HEK293 (cell line): Measurements from ENCODE around the gene PKMYT1.
A peak's percentile ranks its signal among the peaks of the same experiment; 100 is the strongest.

Experiments
- GLI2 ChIP-seq: fragments of 450-650 bp; formaldehyde crosslinking; IDR thresholded peaks from 2 replicates; pipeline ENCODE4; 2017; ENCODE audit warnings: missing biosample characterization, missing genetic modification characterization, low read depth, borderline replicate concordance
- HOXD13 ChIP-seq: sonication (generic); formaldehyde crosslinking; IDR thresholded peaks from 2 replicates; pipeline ENCODE4 v1.8.0; 2022; ENCODE audit warnings: missing genetic modification reagents, borderline replicate concordance
- KLF7 ChIP-seq: fragments of 450-650 bp; formaldehyde crosslinking; IDR thresholded peaks from 2 replicates; pipeline ENCODE4 v1.5.1; 2016; ENCODE audit warnings: missing biosample characterization, missing genetic modification characterization, borderline replicate concordance
- OVOL3 ChIP-seq: fragments of 450-650 bp; formaldehyde crosslinking; IDR thresholded peaks from 2 replicates; pipeline ENCODE4 v1.5.1; 2016; ENCODE audit warnings: missing biosample characterization, missing genetic modification characterization
- PRDM1 ChIP-seq: fragments of 450-650 bp; formaldehyde crosslinking; IDR thresholded peaks from 2 replicates; pipeline ENCODE4; 2016; ENCODE audit warnings: missing biosample characterization, missing genetic modification characterization
- RBAK ChIP-seq: fragments of 450-650 bp; formaldehyde crosslinking; IDR thresholded peaks from 2 replicates; pipeline ENCODE4 v1.5.1; 2016; ENCODE audit warnings: missing biosample characterization, missing genetic modification characterization
- REPIN1 ChIP-seq: fragments of 450-650 bp; formaldehyde crosslinking; IDR thresholded peaks from 2 replicates; pipeline ENCODE4 v1.5.1; 2017; ENCODE audit warnings: missing biosample characterization, missing genetic modification characterization, low read depth
- SCRT1 ChIP-seq: fragments of 450-650 bp; formaldehyde crosslinking; IDR thresholded peaks from 2 replicates; pipeline ENCODE4 v1.5.1; 2016; ENCODE audit warnings: missing biosample characterization, missing genetic modification characterization, borderline replicate concordance
- SCRT2 ChIP-seq: fragments of 450-650 bp; formaldehyde crosslinking; IDR thresholded peaks from 2 replicates; pipeline ENCODE4 v1.5.1; 2016; ENCODE audit warnings: missing biosample characterization, missing genetic modification characterization
- TCF7L2 ChIP-seq: IDR thresholded peaks from 2 replicates; pipeline ENCODE4 v1.6.1; 2011; ENCODE audit warnings: low read depth, mild to moderate bottlenecking, inconsistent platforms, low read length, moderate library complexity, borderline replicate concordance
- YY1 ChIP-seq: fragments of 450-650 bp; formaldehyde crosslinking; IDR thresholded peaks from 2 replicates; pipeline ENCODE4 v1.5.1; 2018; ENCODE audit warnings: missing biosample characterization, missing genetic modification characterization
- ZBTB8A ChIP-seq: fragments of 450-650 bp; formaldehyde crosslinking; IDR thresholded peaks from 2 replicates; pipeline ENCODE4 v1.5.1; 2016; ENCODE audit warnings: missing biosample characterization, missing genetic modification characterization
- ZFP37 ChIP-seq: fragments of 450-650 bp; formaldehyde crosslinking; IDR thresholded peaks from 2 replicates; pipeline ENCODE4 v1.5.1; 2016; ENCODE audit warnings: missing biosample characterization, missing genetic modification characterization
- ZIC2 ChIP-seq: fragments of 450-650 bp; formaldehyde crosslinking; IDR thresholded peaks from 2 replicates; pipeline ENCODE4 v1.5.1; 2016; ENCODE audit warnings: missing biosample characterization, missing genetic modification characterization
- ZNF140 ChIP-seq: fragments of 450-650 bp; formaldehyde crosslinking; IDR thresholded peaks from 2 replicates; pipeline ENCODE4 v1.5.1; 2016; ENCODE audit warnings: missing biosample characterization, missing genetic modification characterization
- ZNF16 ChIP-seq: fragments of 450-650 bp; formaldehyde crosslinking; IDR thresholded peaks from 2 replicates; pipeline ENCODE4 v1.5.1; 2016; ENCODE audit warnings: low read depth, missing biosample characterization, missing genetic modification characterization
- ZNF169 ChIP-seq: fragments of 450-650 bp; formaldehyde crosslinking; IDR thresholded peaks from 2 replicates; pipeline ENCODE4 v1.5.1; 2016; ENCODE audit warnings: missing biosample characterization, missing genetic modification characterization
- ZNF184 ChIP-seq: fragments of 450-650 bp; IDR thresholded peaks from 2 replicates; pipeline ENCODE4 v1.5.1; 2018; ENCODE audit warnings: missing biosample characterization, mild to moderate bottlenecking, missing genetic modification characterization
- ZNF211 ChIP-seq: fragments of 450-650 bp; formaldehyde crosslinking; IDR thresholded peaks from 2 replicates; pipeline ENCODE4 v1.5.1; 2016; ENCODE audit warnings: low read depth, missing biosample characterization, missing genetic modification characterization
- ZNF23 ChIP-seq: fragments of 450-650 bp; formaldehyde crosslinking; IDR thresholded peaks from 2 replicates; pipeline ENCODE4 v1.5.1; 2016; ENCODE audit warnings: missing biosample characterization, missing genetic modification characterization, borderline replicate concordance
- ZNF248 ChIP-seq: fragments of 450-650 bp; formaldehyde crosslinking; IDR thresholded peaks from 2 replicates; pipeline ENCODE4 v1.5.1; 2017; ENCODE audit warnings: missing biosample characterization, missing genetic modification characterization
- ZNF549 ChIP-seq: fragments of 450-650 bp; IDR thresholded peaks from 2 replicates; pipeline ENCODE4 v1.5.1; 2018; ENCODE audit warnings: missing biosample characterization, missing genetic modification characterization, mild to moderate bottlenecking, inconsistent platforms, moderate library complexity
- ZNF600 ChIP-seq: fragments of 450-650 bp; formaldehyde crosslinking; IDR thresholded peaks from 2 replicates; pipeline ENCODE4 v1.5.1; 2016; ENCODE audit warnings: missing biosample characterization, missing genetic modification characterization
- ZNF623 ChIP-seq: fragments of 450-650 bp; formaldehyde crosslinking; IDR thresholded peaks from 2 replicates; pipeline ENCODE4 v1.5.1; 2016; ENCODE audit warnings: missing biosample characterization, missing genetic modification characterization
- ZNF645 ChIP-seq: fragments of 450-650 bp; formaldehyde crosslinking; IDR thresholded peaks from 2 replicates; pipeline ENCODE4; 2016; ENCODE audit warnings: missing biosample characterization, missing genetic modification characterization
- ZNF701 ChIP-seq: fragments of 450-650 bp; formaldehyde crosslinking; IDR thresholded peaks from 2 replicates; pipeline ENCODE4 v1.5.1; 2016; ENCODE audit warnings: missing biosample characterization, missing genetic modification characterization
- ZNF747 ChIP-seq: fragments of 450-650 bp; formaldehyde crosslinking; IDR thresholded peaks from 2 replicates; pipeline ENCODE4 v1.5.1; 2016; ENCODE audit warnings: missing biosample characterization, missing genetic modification characterization
- ZNF830 ChIP-seq: fragments of 450-650 bp; IDR thresholded peaks from 2 replicates; pipeline ENCODE4 v1.5.0; 2018; ENCODE audit warnings: missing biosample characterization, missing genetic modification characterization, low read depth, mild to moderate bottlenecking, moderate library complexity
- ZXDB ChIP-seq: fragments of 450-650 bp; formaldehyde crosslinking; IDR thresholded peaks from 2 replicates; pipeline ENCODE4 v1.5.1; 2016; ENCODE audit warnings: missing biosample characterization, missing genetic modification characterization
- TF ChIP-seq, protein P1 (sequence below): fragments of 450-650 bp; formaldehyde crosslinking; IDR thresholded peaks from 2 replicates; pipeline ENCODE4 v1.5.1; 2016; ENCODE audit warnings: missing biosample characterization, missing genetic modification characterization, borderline replicate concordance
- TF ChIP-seq, protein P2 (sequence below): fragments of 450-650 bp; formaldehyde crosslinking; IDR thresholded peaks from 2 replicates; pipeline ENCODE4 v1.5.1; 2017; ENCODE audit warnings: missing biosample characterization, missing genetic modification characterization

Gene PKMYT1

GRCh38 chr16:3020604-3021448, 40.6 kb upstream of the PKMYT1 start (continued):
- TF ChIP-seq ZNF830: no peak
- no peak for TF ChIP-seq REPIN1 (tag by site-specific recombination)
- TF ChIP-seq, protein P1, sequence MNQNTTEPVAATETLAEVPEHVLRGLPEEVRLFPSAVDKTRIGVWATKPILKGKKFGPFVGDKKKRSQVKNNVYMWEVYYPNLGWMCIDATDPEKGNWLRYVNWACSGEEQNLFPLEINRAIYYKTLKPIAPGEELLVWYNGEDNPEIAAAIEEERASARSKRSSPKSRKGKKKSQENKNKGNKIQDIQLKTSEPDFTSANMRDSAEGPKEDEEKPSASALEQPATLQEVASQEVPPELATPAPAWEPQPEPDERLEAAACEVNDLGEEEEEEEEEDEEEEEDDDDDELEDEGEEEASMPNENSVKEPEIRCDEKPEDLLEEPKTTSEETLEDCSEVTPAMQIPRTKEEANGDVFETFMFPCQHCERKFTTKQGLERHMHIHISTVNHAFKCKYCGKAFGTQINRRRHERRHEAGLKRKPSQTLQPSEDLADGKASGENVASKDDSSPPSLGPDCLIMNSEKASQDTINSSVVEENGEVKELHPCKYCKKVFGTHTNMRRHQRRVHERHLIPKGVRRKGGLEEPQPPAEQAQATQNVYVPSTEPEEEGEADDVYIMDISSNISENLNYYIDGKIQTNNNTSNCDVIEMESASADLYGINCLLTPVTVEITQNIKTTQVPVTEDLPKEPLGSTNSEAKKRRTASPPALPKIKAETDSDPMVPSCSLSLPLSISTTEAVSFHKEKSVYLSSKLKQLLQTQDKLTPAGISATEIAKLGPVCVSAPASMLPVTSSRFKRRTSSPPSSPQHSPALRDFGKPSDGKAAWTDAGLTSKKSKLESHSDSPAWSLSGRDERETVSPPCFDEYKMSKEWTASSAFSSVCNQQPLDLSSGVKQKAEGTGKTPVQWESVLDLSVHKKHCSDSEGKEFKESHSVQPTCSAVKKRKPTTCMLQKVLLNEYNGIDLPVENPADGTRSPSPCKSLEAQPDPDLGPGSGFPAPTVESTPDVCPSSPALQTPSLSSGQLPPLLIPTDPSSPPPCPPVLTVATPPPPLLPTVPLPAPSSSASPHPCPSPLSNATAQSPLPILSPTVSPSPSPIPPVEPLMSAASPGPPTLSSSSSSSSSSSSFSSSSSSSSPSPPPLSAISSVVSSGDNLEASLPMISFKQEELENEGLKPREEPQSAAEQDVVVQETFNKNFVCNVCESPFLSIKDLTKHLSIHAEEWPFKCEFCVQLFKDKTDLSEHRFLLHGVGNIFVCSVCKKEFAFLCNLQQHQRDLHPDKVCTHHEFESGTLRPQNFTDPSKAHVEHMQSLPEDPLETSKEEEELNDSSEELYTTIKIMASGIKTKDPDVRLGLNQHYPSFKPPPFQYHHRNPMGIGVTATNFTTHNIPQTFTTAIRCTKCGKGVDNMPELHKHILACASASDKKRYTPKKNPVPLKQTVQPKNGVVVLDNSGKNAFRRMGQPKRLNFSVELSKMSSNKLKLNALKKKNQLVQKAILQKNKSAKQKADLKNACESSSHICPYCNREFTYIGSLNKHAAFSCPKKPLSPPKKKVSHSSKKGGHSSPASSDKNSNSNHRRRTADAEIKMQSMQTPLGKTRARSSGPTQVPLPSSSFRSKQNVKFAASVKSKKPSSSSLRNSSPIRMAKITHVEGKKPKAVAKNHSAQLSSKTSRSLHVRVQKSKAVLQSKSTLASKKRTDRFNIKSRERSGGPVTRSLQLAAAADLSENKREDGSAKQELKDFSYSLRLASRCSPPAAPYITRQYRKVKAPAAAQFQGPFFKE (tag by site-specific recombination): 0 out of 2 replicates have a peak, but pooled peaks have one; percentile 19
- no peak for TF ChIP-seq KLF7 (tag by site-specific recombination)
- TF ChIP-seq SCRT2 (tag by site-specific recombination): peak; percentile 36; the same call in 1 of the 2 replicates
- no peak for TF ChIP-seq SCRT1 (tag by site-specific recombination)
- no peak for TF ChIP-seq RBAK (tag by site-specific recombination)
- TF ChIP-seq ZNF248 (tag by site-specific recombination): no peak
- TF ChIP-seq PRDM1 (tag by site-specific recombination): no peak
- peak; percentile 90 for TF ChIP-seq ZXDB (tag by site-specific recombination)
- peak; percentile 82 for TF ChIP-seq ZNF184 (tag by site-specific recombination)
- TF ChIP-seq, protein P2, sequence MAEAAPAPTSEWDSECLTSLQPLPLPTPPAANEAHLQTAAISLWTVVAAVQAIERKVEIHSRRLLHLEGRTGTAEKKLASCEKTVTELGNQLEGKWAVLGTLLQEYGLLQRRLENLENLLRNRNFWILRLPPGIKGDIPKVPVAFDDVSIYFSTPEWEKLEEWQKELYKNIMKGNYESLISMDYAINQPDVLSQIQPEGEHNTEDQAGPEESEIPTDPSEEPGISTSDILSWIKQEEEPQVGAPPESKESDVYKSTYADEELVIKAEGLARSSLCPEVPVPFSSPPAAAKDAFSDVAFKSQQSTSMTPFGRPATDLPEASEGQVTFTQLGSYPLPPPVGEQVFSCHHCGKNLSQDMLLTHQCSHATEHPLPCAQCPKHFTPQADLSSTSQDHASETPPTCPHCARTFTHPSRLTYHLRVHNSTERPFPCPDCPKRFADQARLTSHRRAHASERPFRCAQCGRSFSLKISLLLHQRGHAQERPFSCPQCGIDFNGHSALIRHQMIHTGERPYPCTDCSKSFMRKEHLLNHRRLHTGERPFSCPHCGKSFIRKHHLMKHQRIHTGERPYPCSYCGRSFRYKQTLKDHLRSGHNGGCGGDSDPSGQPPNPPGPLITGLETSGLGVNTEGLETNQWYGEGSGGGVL (tag by site-specific recombination): peak; percentile 99
- TF ChIP-seq ZBTB8A (tag by site-specific recombination): peak; percentile 78
- TF ChIP-seq ZNF23 (tag by site-specific recombination): no peak
- TF ChIP-seq ZNF169 (tag by site-specific recombination): no peak
- peak; percentile 63 for TF ChIP-seq ZFP37 (tag by site-specific recombination)
- no peak for TF ChIP-seq ZNF16 (tag by site-specific recombination)
- no peak; the same call in 1 of the 2 replicates for TF ChIP-seq GLI2 (tag by site-specific recombination)
- TF ChIP-seq HOXD13 (CRISPR knock-in tag): peak; percentile 23; the same call in 1 of the 2 replicates
- no peak for TF ChIP-seq ZNF549
- TF ChIP-seq ZNF645 (tag by site-specific recombination): 0 out of 2 replicates have a peak, but pooled peaks have one; percentile 27
- no peak for TF ChIP-seq ZNF211 (tag by site-specific recombination)
- no peak for TF ChIP-seq ZNF140
- no peak for TF ChIP-seq YY1 (tag by site-specific recombination)
- TF ChIP-seq TCF7L2: no peak
- TF ChIP-seq ZNF623 (tag by site-specific recombination): peak; percentile 22; the same call in 1 of the 2 replicates
- TF ChIP-seq ZNF600 (tag by site-specific recombination): peak; percentile 23; the same call in 1 of the 2 replicates
- peak; percentile 74 for TF ChIP-seq ZIC2 (tag by site-specific recombination)
- TF ChIP-seq ZNF701 (tag by site-specific recombination): no peak
- no peak for TF ChIP-seq OVOL3 (tag by site-specific recombination)
- TF ChIP-seq ZNF747 (tag by site-specific recombination): no peak
